GM12892 (cell line): ENCODE data around the gene ANKRD44.

Experiments used
- POLR2A ChIP-seq: IDR thresholded peaks from 2 replicates; pipeline ENCODE4 v1.6.1; 2011; ENCODE audit warnings: low read depth, low read length, control low read depth
- POLR2AphosphoS5 ChIP-seq: IDR thresholded peaks from 2 replicates; pipeline ENCODE4 v1.6.1; 2011; ENCODE audit warnings: low read depth, low read length, control low read depth
- TAF1 ChIP-seq: IDR thresholded peaks from 2 replicates; pipeline ENCODE4 v1.6.1; 2011; ENCODE audit warnings: low read depth, mild to moderate bottlenecking, control low read depth, low read length, borderline replicate concordance

DNA sequence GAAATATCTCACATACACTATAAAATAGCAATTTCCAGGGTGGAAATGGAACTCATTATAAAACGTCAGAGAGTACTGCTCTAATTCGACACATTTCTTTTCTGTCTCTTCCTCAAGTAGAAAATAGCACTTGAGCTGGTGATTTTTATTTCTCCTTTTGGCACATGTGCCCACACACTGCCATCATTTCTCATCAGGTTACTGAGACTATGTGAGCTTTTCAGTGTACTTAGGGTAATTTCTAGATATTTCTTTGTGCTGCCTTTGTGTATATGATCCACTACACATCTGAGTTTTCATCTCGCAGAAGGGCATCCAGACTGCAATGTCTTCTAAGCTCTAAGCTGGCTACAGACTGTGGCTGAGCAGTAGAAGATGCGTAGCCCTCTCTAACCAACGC is 321.9 kb downstream of the ANKRD44 start:
- TF ChIP-seq POLR2AphosphoS5: no peak
- TF ChIP-seq POLR2A: no peak
- TF ChIP-seq TAF1: no peak
